Natural killer cell treated with Interleukin-12 subunit alpha and Interleukin-12 subunit beta and Interleukin-15 and Interleukin-18, amount 100 ng/mL, for 72 hours (primary cell): Measurements from ENCODE around the gene VWA7. TPM values are rescaled to one million over a fixed set of nuclear protein-coding genes. Genes with fewer than 3 reads are reported as not detected.

Source experiments
- ATAC-seq, 2 donors: fragments of 150-1000 bp; cut with Tn5 transposase in 1 of 2; sonication (Bioruptor Pico), chemical (Tn5 transposase) in 1 of 2; 2 replicates each; pipeline ENCODE4 v1.10.0; 2021
- DNase-seq: peaks from one replicate; pipeline ENCODE4 v3.0.0; 2022; ENCODE audit warnings: low spot score
- H3K27ac Mint-ChIP-seq, 2 donors: 1 replicate in 1 of 2; 2 replicates in 1 of 2; pipeline ENCODE4 v1.8.0; 2022; ENCODE audit warnings: mixed read lengths in 2 of 2, mild to moderate bottlenecking in 1 of 2, moderate library complexity in 1 of 2
- H3K27me3 Mint-ChIP-seq, 2 donors: 1 replicate in 1 of 2; 2 replicates in 1 of 2; pipeline ENCODE4 v1.8.0; 2022; ENCODE audit warnings: mixed read lengths in 2 of 2
- H3K36me3 Mint-ChIP-seq: one replicate; pipeline ENCODE4 v1.8.0; 2022; ENCODE audit warnings: mixed read lengths
- H3K4me1 Mint-ChIP-seq, 2 donors: 1 replicate in 1 of 2; 2 replicates in 1 of 2; pipeline ENCODE4 v1.8.0; 2022; ENCODE audit warnings: low read depth in 2 of 2, mixed read lengths in 2 of 2, mild to moderate bottlenecking in 1 of 2
- H3K4me3 Mint-ChIP-seq: one replicate; pipeline ENCODE4 v1.8.0; 2022; ENCODE audit warnings: mixed read lengths
- H3K9me3 Mint-ChIP-seq: 2 replicates; pipeline ENCODE4 v1.8.0; 2022; ENCODE audit warnings: mixed read lengths
- total RNA-seq, 2 donors: library from RNA; stranded (reverse); gene quantifications; one replicate each; pipeline ENCODE4 v1.2.3, GENCODE V29; 2022

VWA7 gene
- total RNA-seq, 2 donors from 2014 or later: 1.4 to 2.1 TPM

GRCh38 chr6:31778193-31778592 lies 1.1 kb upstream of the VWA7 start:
- no peaks in the 10 kb centered on the region for H3K27me3 Mint-ChIP-seq
- H3K36me3 Mint-ChIP-seq: no peaks in the 10 kb centered on the region
- no peaks in the 10 kb centered on the region for H3K9me3 Mint-ChIP-seq
- ATAC-seq: no peak
- no peak overlapping the region for H3K4me3 Mint-ChIP-seq
- DNase-seq: no peak
- peaks cover 14% of the 10 kb centered on the region in 2 donors for H3K4me1 Mint-ChIP-seq
- peak overlapping the region in 1 of 2 donors; percentile 79 for H3K27ac Mint-ChIP-seq

GRCh38 chr6:31777667-31778050 lies 531 bp upstream of the VWA7 start:
- no peaks in the 10 kb centered on the region for H3K36me3 Mint-ChIP-seq
- H3K4me1 Mint-ChIP-seq: peaks cover 17 to 18% of the 10 kb centered on the region in 2 donors
- H3K27ac Mint-ChIP-seq: peak overlapping the region; percentile 16 to 79
- DNase-seq: no peak
- no peak overlapping the region for H3K4me3 Mint-ChIP-seq
- H3K9me3 Mint-ChIP-seq: no peaks in the 10 kb centered on the region
- H3K27me3 Mint-ChIP-seq: no peaks in the 10 kb centered on the region
- no peak for ATAC-seq

- ATAC-seq (no peak), DNase-seq (no peak)
- Mint-ChIP-seq H3K27me3 (no peaks in the 10 kb centered on the region), H3K4me3 (peak overlapping the region; percentile 16), H3K4me1 (peaks cover 18 to 19% of the 10 kb centered on the region in 2 donors), H3K27ac (peak overlapping the region in 1 of 2 donors; percentile 79), H3K36me3 (no peaks in the 10 kb centered on the region), H3K9me3 (no peaks in the 10 kb centered on the region)
Observed at GRCh38 chr6:31776485-31776988, 591 bp downstream of the VWA7 start.

- Mint-ChIP-seq H3K36me3 (no peaks in the 10 kb centered on the region), H3K27me3 (no peaks in the 10 kb centered on the region), H3K27ac (peak overlapping the region in 1 of 2 donors; percentile 79), H3K4me3 (peak overlapping the region; percentile 16), H3K4me1 (peaks cover 23 to 24% of the 10 kb centered on the region in 2 donors), H3K9me3 (no peaks in the 10 kb centered on the region)
- DNase-seq (no peak), ATAC-seq (no peak)
Observed at GRCh38 chr6:31775633-31776484, 1.3 kb downstream of the VWA7 start.

- ATAC-seq: no peak
- no peak for DNase-seq
- Mint-ChIP-seq H3K27ac (peak overlapping the region in 1 of 2 donors; percentile 79), H3K36me3 (no peaks in the 10 kb centered on the region), H3K9me3 (no peaks in the 10 kb centered on the region), H3K27me3 (no peaks in the 10 kb centered on the region), H3K4me3 (no peak overlapping the region), H3K4me1 (peaks cover 23 to 24% of the 10 kb centered on the region in 2 donors)
Observed at GRCh38 chr6:31775184-31775583, 1.9 kb downstream of the VWA7 start.

GRCh38 chr6:31771992-31772358 lies 5.2 kb downstream of the VWA7 start:
- H3K4me3 Mint-ChIP-seq: no peak overlapping the region
- H3K27me3 Mint-ChIP-seq: no peaks in the 10 kb centered on the region
- no peak overlapping the region for H3K27ac Mint-ChIP-seq
- DNase-seq (no peak), ATAC-seq (no peak)
- H3K36me3 Mint-ChIP-seq: no peaks in the 10 kb centered on the region
- H3K9me3 Mint-ChIP-seq: no peaks in the 10 kb centered on the region
- peaks cover 23 to 24% of the 10 kb centered on the region in 2 donors for H3K4me1 Mint-ChIP-seq

GRCh38 chr6:31770860-31771259 lies 6.3 kb downstream of the VWA7 start:
- Mint-ChIP-seq H3K27ac (no peak overlapping the region), H3K4me3 (no peak overlapping the region), H3K9me3 (no peaks in the 10 kb centered on the region), H3K4me1 (peaks cover 17 to 19% of the 10 kb centered on the region in 2 donors), H3K36me3 (no peaks in the 10 kb centered on the region), H3K27me3 (no peaks in the 10 kb centered on the region)
- no peak for DNase-seq
- ATAC-seq: no peak

- no peaks in the 10 kb centered on the region for H3K9me3 Mint-ChIP-seq
- peaks cover 17% of the 10 kb centered on the region in 2 donors for H3K4me1 Mint-ChIP-seq
- H3K36me3 Mint-ChIP-seq: no peaks in the 10 kb centered on the region
- H3K4me3 Mint-ChIP-seq: no peak overlapping the region
- peak; percentile 83 for DNase-seq
- H3K27ac Mint-ChIP-seq: peak overlapping the region; percentile 50 to 65
- no peaks in the 10 kb centered on the region for H3K27me3 Mint-ChIP-seq
- ATAC-seq: peak; percentile 85 to 91
Observed at GRCh38 chr6:31769684-31770371, 7.3 kb downstream of the VWA7 start.

GRCh38 chr6:31768363-31769257 lies 8.5 kb downstream of the VWA7 start:
- H3K27me3 Mint-ChIP-seq: no peaks in the 10 kb centered on the region
- ATAC-seq: no peak
- H3K27ac Mint-ChIP-seq: no peak overlapping the region
- no peaks in the 10 kb centered on the region for H3K9me3 Mint-ChIP-seq
- DNase-seq: no peak
- H3K4me1 Mint-ChIP-seq: peaks cover 17% of the 10 kb centered on the region in 2 donors
- no peaks in the 10 kb centered on the region for H3K36me3 Mint-ChIP-seq
- no peak overlapping the region for H3K4me3 Mint-ChIP-seq

GRCh38 chr6:31767096-31767645 lies 10.0 kb downstream of the VWA7 start:
- ATAC-seq: no peak
- no peak overlapping the region for H3K4me3 Mint-ChIP-seq
- H3K27ac Mint-ChIP-seq: no peak overlapping the region
- no peaks in the 10 kb centered on the region for H3K36me3 Mint-ChIP-seq
- H3K27me3 Mint-ChIP-seq: no peaks in the 10 kb centered on the region
- no peak for DNase-seq
- no peaks in the 10 kb centered on the region for H3K9me3 Mint-ChIP-seq
- H3K4me1 Mint-ChIP-seq: peaks cover 12 to 15% of the 10 kb centered on the region in 2 donors

GRCh38 chr6:31765910-31766794 lies 11.0 kb downstream of the VWA7 start:
- no peak for DNase-seq
- Mint-ChIP-seq H3K36me3 (no peaks in the 10 kb centered on the region), H3K27ac (no peak overlapping the region), H3K9me3 (no peaks in the 10 kb centered on the region), H3K27me3 (no peaks in the 10 kb centered on the region), H3K4me1 (peaks cover 8 to 13% of the 10 kb centered on the region in 2 donors), H3K4me3 (no peak overlapping the region)
- no peak for ATAC-seq

- no peaks in the 10 kb centered on the region for H3K36me3 Mint-ChIP-seq
- peaks cover 7 to 15% of the 10 kb centered on the region in 2 donors for H3K4me1 Mint-ChIP-seq
- no peak overlapping the region for H3K4me3 Mint-ChIP-seq
- ATAC-seq: no peak
- H3K27ac Mint-ChIP-seq: no peak overlapping the region
- H3K27me3 Mint-ChIP-seq: no peaks in the 10 kb centered on the region
- H3K9me3 Mint-ChIP-seq: no peaks in the 10 kb centered on the region
- no peak for DNase-seq
Observed at GRCh38 chr6:31765559-31765909, 11.6 kb downstream of the VWA7 start.
